ENCODE measurements around the gene HAVCR2. TPM values are rescaled to one million over a fixed set of nuclear protein-coding genes. Genes with fewer than 3 reads are reported as not detected.

HAVCR2 gene
- total RNA-seq (2016; rRNA removed; fragmentation: Illumina TruSeq; extraction: Trizol), result 0.07 TPM in 1 of 2 replicates, not detected in the other
- not detected in 2 replicates for total RNA-seq (2016; cell fraction: cytosol; rRNA removed; fragmentation: Illumina TruSeq; extraction: Trizol; ENCODE audit: low read depth)
- not detected in 2 replicates for total RNA-seq (2016; cell fraction: insoluble cytoplasmic fraction; rRNA removed; fragmentation: Illumina TruSeq; extraction: Trizol)
- total RNA-seq (2016; cell fraction: membrane; rRNA removed; fragmentation: Illumina TruSeq; extraction: Trizol), result not detected in 2 replicates
- 0.13 TPM in 1 of 2 replicates, not detected in the other for total RNA-seq (2016; cell fraction: nucleus; rRNA removed; fragmentation: Illumina TruSeq; extraction: Trizol)
- 0.16 and 1.4 TPM in 2 replicates for polyA plus RNA-seq (2011; rRNA removed)
- 0.23 and 0.74 TPM in 2 replicates for polyA plus RNA-seq (2011; cell fraction: cytosol; rRNA removed)
- polyA plus RNA-seq (2011; cell fraction: nucleus; rRNA removed), result 0.13 and 1.2 TPM in 2 replicates
- polyA plus RNA-seq (2012), result 0.48 and 0.51 TPM in 2 replicates
- not detected in 2 replicates for polyA plus RNA-seq (2016; cell fraction: cytosol; fragmentation: Illumina TruSeq; extraction: Trizol; ENCODE audit: low read depth)
- 0.08 and 0.16 TPM in 2 replicates for polyA plus RNA-seq (2016; cell fraction: insoluble cytoplasmic fraction; fragmentation: Illumina TruSeq; extraction: Trizol; ENCODE audit: low read depth)
- not detected in 2 replicates for polyA plus RNA-seq (2016; cell fraction: membrane; fragmentation: Illumina TruSeq; extraction: Trizol; ENCODE audit: low read depth)
- 0.15 and 0.30 TPM in 2 replicates for polyA plus RNA-seq (2016; cell fraction: nucleus; fragmentation: Illumina TruSeq; extraction: Trizol; ENCODE audit: insufficient read depth, low read depth)
- polyA minus RNA-seq (2011; rRNA and poly(A)+ RNA removed; ENCODE audit: low replicate concordance), result 0.08 and 0.26 TPM in 2 replicates
- polyA minus RNA-seq (2011; cell fraction: cytosol; rRNA and poly(A)+ RNA removed), result 0.89 TPM in 1 of 2 replicates, not detected in the other
- 0.39 and 2.4 TPM in 2 replicates for polyA minus RNA-seq (2011; cell fraction: nucleus; rRNA and poly(A)+ RNA removed)
- Bru-seq, nascent RNA, result percentile 11 among the genes with signal in this experiment
- BruChase-seq, experiment 1, labeled RNA remaining after a 6-hour chase, result percentile 15 among the genes with signal in this experiment
- percentile 21 among the genes with signal in this experiment for BruChase-seq, experiment 2, labeled RNA remaining after a 2-hour chase
- long read RNA-seq, experiment 1, partial matches to known transcripts, result 1 of 2 reads
- long read RNA-seq, experiment 1, other reads (novel, unspliced or antisense), result 1 of 2 reads
- long read RNA-seq, experiment 2, partial matches to known transcripts, result 0 of 1 reads
- long read RNA-seq, experiment 2, other reads (novel, unspliced or antisense), result 1 of 1 reads

- Histone ChIP-seq H4K20me1 (ENCODE audit: insufficient read depth, low read length) (no peaks in the 10 kb centered on the region), H3K4me1 (ENCODE audit: insufficient read depth, low read length) (peaks cover 15% of the 10 kb centered on the region; the same call in 1 of the 2 replicates), H3K9me3 (ENCODE audit: low read length) (no peaks in the 10 kb centered on the region), H3K9ac (ENCODE audit: insufficient read depth, low read depth, low read length) (no peak within 1 kb of the TSS), H3K4me2 (ENCODE audit: low read depth, low read length) (peak within 1 kb of the TSS; percentile 39; the same call in 1 of the 2 replicates), H3K36me3 (replicated peaks in 1 of 2; ENCODE audit: control insufficient read depth in 1 of 2, insufficient read depth in 2 of 2, low read length in 2 of 2) (no peaks in the 10 kb centered on the region), H2AFZ (ENCODE audit: low read length) (peak within 1 kb of the TSS; percentile 68), H3K27me3 (ENCODE audit: control insufficient read depth in 1 of 2, insufficient read depth in 2 of 2, low read length in 2 of 2) (peaks cover 1 to 6% of the 10 kb centered on the region in 2 experiments; a peak in 2 of 5 replicates), H3K27ac (ENCODE audit: extremely low read length, insufficient read depth, low read length) (no peak within 1 kb of the TSS), H3K4me3 (replicated peaks in 1 of 3; ENCODE audit: insufficient read depth in 1 of 3, low read depth in 2 of 3, low read length in 3 of 3) (no peak within 1 kb of the TSS; a peak in 1 of 6 replicates), H3K79me2 (ENCODE audit: insufficient read depth, low read length) (no peaks in the 10 kb centered on the region)
- ChIA-PET POLR2A (no interaction called here), CTCF (ENCODE audit: low intra/inter-chr PET ratio, low total read pairs) (no interaction called here)
- BruUV-seq (replicated peaks), result no TSS peak
- in situ Hi-C loops (cut with HindIII; ENCODE audit: extremely low pct_ligation_motif_present, low pct_unique_long_range_greater_than_20kb), result no loop called here
- no peak for FAIRE-seq
- 34% methylated on average over 4 of the region's 4 CpGs for WGBS (ENCODE audit: low lambda C conversion rate)
- ATAC-seq, result no peak
- intact Hi-C loops (cut with micrococcal nuclease; ENCODE audit: unreplicated experiment), result no loop called here
- DNase-seq (ENCODE audit: low spot score), result no peak
- TF ChIP-seq RAD21 (CRISPR knock-in tag; IDR thresholded peaks at IDR 0.05) (no peak), REXO4 (CRISPR knock-in tag; IDR thresholded peaks at IDR 0.05; ENCODE audit: borderline replicate concordance) (no peak), ATF1 (CRISPR knock-in tag; IDR thresholded peaks at IDR 0.05) (no peak), ATAD3A (CRISPR knock-in tag; IDR thresholded peaks at IDR 0.05) (no peak), SRSF1 (optimal IDR thresholded peaks at IDR 0.05; ENCODE audit: low read depth, low read length) (no peak), CBX1 (IDR thresholded peaks at IDR 0.05; ENCODE audit: low read depth) (no peak), ZNF337 (CRISPR knock-in tag; IDR thresholded peaks at IDR 0.05; ENCODE audit: borderline replicate concordance, low read depth) (no peak), ZNF644 (CRISPR knock-in tag; IDR thresholded peaks at IDR 0.05; ENCODE audit: low read depth) (no peak), ZBTB38 (CRISPR knock-in tag; IDR thresholded peaks at IDR 0.05) (no peak)
Measured at GRCh38 chr5:157108976-157109375, at the start of gene HAVCR2. TSS of gene HAVCR2 (minus strand) at chr5:157109044. CDS start at chr5:157108983, 61 bp downstream.

Data from HepG2 (cell line).